ENCODE results near the gene CTLA4.

The CTLA4 gene

DNA sequence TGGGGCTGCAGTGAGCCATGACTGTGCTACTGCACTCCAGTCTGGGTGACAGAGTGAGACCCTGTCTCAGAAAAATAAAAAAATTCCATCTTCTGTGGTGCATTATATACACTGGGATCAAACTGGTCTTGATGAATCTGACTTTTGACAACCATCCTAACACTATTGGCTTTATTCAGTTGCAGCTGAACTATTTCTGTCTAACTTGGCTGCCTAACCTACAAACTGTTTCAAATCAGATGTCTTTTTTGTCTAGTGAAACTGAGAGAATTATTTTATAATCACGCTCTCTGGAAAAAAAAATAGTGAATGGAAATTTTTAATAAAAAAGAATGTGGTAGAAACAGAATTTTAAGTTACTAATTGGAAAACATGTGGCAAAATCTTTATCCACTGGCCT lies 15.0 kb downstream of the CTLA4 start:
- TF ChIP-seq, protein P1, sequence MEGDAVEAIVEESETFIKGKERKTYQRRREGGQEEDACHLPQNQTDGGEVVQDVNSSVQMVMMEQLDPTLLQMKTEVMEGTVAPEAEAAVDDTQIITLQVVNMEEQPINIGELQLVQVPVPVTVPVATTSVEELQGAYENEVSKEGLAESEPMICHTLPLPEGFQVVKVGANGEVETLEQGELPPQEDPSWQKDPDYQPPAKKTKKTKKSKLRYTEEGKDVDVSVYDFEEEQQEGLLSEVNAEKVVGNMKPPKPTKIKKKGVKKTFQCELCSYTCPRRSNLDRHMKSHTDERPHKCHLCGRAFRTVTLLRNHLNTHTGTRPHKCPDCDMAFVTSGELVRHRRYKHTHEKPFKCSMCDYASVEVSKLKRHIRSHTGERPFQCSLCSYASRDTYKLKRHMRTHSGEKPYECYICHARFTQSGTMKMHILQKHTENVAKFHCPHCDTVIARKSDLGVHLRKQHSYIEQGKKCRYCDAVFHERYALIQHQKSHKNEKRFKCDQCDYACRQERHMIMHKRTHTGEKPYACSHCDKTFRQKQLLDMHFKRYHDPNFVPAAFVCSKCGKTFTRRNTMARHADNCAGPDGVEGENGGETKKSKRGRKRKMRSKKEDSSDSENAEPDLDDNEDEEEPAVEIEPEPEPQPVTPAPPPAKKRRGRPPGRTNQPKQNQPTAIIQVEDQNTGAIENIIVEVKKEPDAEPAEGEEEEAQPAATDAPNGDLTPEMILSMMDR (IDR thresholded peaks at IDR 0.05; ENCODE audit: insufficient read depth, low read length, missing control alignments), result no peak
- DNase-seq (ENCODE audit: low read depth, low spot score), result no peak
- no peak overlapping the region for H3K4me3 ChIP-seq (ENCODE audit: low read depth, low read length)
- ChIA-PET CTCF (no interaction called here), POLR2A (no interaction called here)

DNA sequence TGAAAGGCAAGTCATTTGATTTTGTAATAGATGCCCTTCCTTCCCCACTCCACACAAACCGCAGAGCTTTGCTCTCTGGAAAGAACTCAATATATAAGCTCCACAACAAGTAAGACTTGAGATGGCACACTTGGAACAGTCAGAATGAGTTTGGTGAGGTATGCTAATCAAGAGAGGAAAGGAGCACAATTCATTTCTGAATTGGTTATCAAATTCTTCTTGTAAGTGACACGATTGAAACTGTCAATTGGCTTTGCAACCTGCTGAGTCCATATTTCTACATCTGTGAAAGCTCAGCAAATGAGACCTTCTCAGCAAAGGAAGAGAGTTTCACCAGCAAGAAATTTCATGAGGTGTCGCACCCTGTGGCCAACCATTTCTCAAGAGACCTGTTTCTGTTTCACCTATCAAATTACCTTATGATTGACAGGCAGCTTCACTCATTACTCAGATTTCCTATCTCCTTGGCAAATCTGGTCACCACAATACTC lies 19.1 kb downstream of the CTLA4 start:
- TF ChIP-seq, protein P1 (IDR thresholded peaks at IDR 0.05; ENCODE audit: insufficient read depth, low read length, missing control alignments), result no peak
- no peak for DNase-seq (ENCODE audit: low read depth, low spot score)
- ChIA-PET CTCF (no interaction called here), POLR2A (no interaction called here)
- H3K4me3 ChIP-seq (ENCODE audit: low read depth, low read length), result no peak overlapping the region

DNA sequence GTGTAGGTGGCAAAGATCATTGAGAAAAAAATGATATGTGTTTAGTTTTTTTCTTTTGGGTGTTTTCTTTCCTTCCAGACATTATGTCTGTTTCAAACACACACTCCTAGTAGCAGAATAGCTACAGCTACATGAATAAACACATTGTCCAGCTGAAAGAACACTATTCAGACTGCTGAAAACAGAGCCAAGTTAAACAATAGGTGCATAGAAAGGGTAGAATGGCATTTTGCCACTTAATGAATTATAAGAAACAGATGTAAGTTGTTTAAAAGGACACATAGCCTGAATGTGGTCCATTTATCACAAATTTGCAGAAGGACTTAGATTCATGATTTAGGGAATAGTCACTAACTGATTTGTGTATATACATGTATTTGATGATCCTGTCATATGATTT lies 20.1 kb downstream of the CTLA4 start:
- POLR2A ChIA-PET, result no interaction called here

DNA sequence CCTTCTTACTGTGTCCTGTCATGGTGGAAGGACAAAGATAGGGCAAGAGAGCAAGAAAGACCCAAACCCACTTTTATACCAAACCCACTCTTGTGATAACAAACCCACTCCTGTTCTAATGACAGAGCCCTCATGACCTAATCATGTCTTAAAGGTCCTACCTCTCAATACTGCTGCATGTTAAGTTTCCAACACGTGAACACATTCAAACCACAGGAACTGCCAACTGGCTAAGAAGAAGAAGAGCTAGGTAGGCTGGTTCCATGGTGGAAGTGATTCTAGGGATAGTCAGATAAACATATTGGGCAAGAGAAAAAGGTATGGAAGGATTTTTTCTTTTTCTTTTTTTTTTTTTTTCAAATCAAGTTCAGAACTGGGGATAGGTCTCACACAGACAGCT lies 22.0 kb downstream of the CTLA4 start:
- POLR2A ChIA-PET, result no interaction called here
- TF ChIP-seq, protein P1 (IDR thresholded peaks at IDR 0.05; ENCODE audit: insufficient read depth, low read length, missing control alignments), result no peak
- no peak for DNase-seq (ENCODE audit: low read depth, low spot score)
- H3K4me3 ChIP-seq (ENCODE audit: low read depth, low read length), result no peak overlapping the region
- CTCF ChIA-PET, result no interaction called here

More for the DNA sequence above, 20.1 kb downstream of the CTLA4 start:
- no peak overlapping the region for H3K4me3 ChIP-seq (ENCODE audit: low read depth, low read length)
- CTCF ChIA-PET, result no interaction called here
- no peak for DNase-seq (ENCODE audit: low read depth, low spot score)
- TF ChIP-seq, protein P1 (IDR thresholded peaks at IDR 0.05; ENCODE audit: insufficient read depth, low read length, missing control alignments), result no peak

- TF ChIP-seq, protein P1 (IDR thresholded peaks at IDR 0.05; ENCODE audit: insufficient read depth, low read length, missing control alignments), result no peak
- DNase-seq (ENCODE audit: low read depth, low spot score), result no peak
- POLR2A ChIA-PET, result no interaction called here
- H3K4me3 ChIP-seq (ENCODE audit: low read depth, low read length), result no peak overlapping the region
- CTCF ChIA-PET, result no interaction called here
Measured at GRCh38 chr2:203889944-203890343, 22.4 kb downstream of the CTLA4 start.

DNA sequence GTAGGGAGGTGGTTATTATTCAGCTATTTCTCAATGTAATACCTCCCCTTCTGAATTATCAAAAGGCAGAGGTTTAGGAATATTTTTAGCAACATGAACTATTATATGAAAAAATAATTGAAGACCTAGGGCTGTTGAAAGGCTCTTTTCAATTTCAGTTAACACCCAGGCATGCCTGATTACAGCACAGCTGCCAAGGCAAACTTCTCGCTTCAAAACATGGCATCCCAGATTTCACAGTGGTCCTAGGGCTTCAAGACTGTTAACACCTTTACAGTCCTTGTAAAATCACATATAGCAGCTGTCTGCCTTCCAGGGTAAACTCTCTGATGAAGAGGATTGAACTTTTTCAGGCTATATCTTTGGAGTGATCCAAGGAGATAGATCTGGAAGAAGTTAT lies 23.2 kb downstream of the CTLA4 start:
- ChIA-PET POLR2A (no interaction called here), CTCF (interaction anchor here (0.6 kb wide), 1 partner anchor 12 kb away, joined by 4 read pairs; no protein-coding TSS in a partner anchor)
- TF ChIP-seq, protein P1 (IDR thresholded peaks at IDR 0.05; ENCODE audit: insufficient read depth, low read length, missing control alignments), result no peak
- no peak overlapping the region for H3K4me3 ChIP-seq (ENCODE audit: low read depth, low read length)
- no peak for DNase-seq (ENCODE audit: low read depth, low spot score)

Measured in AG04449 (cell line).